Amniotic epithelial cell (primary cell): Measurements from ENCODE around the gene FAM171A2.
A peak's percentile ranks its signal among the peaks of the same experiment; 100 is the strongest.
"Not testable (repeated sequence)": the region's sequence is repeated elsewhere in the genome, so short reads cannot be mapped to it uniquely, and the experiment has no call there.

Experiments
- DNase-seq: peaks from one replicate; pipeline ENCODE4 v3.0.0-alpha.2; 2010; ENCODE audit warnings: low read depth

Gene FAM171A2

GRCh38 chr17:44344939-44345453 lies 18.7 kb downstream of the FAM171A2 start, which contains the start of gene GRN:
GRN (plus strand) TSS chr17:44345302; CDS start chr17:44349165, 3,863 bp downstream.
- DNase-seq = peak; percentile 99

- DNase-seq = no peak
Measured at GRCh38 chr17:44343510-44344209, 20.0 kb downstream of the FAM171A2 start.

GRCh38 chr17:44340553-44340952 lies 23.1 kb downstream of the FAM171A2 start:
- DNase-seq = not testable (repeated sequence)

GRCh38 chr17:44338702-44339101 lies 25.0 kb downstream of the FAM171A2 start:
- peak; percentile 55 for DNase-seq

GRCh38 chr17:44335968-44336367 lies 27.7 kb downstream of the FAM171A2 start:
- DNase-seq = no peak

- no peak for DNase-seq
Measured at GRCh38 chr17:44335564-44335963, 28.1 kb downstream of the FAM171A2 start.

GRCh38 chr17:44334727-44335126 lies 28.9 kb downstream of the FAM171A2 start:
- no peak for DNase-seq

- DNase-seq = no peak
Measured at GRCh38 chr17:44334315-44334714, 29.3 kb downstream of the FAM171A2 start.

- DNase-seq = no peak
Measured at GRCh38 chr17:44333371-44333770, 30.3 kb downstream of the FAM171A2 start.

- DNase-seq = peak; percentile 56
Measured at GRCh38 chr17:44331249-44331760, 32.3 kb downstream of the FAM171A2 start.

- DNase-seq = not testable (repeated sequence)
Measured at GRCh38 chr17:44330263-44330662, 33.4 kb downstream of the FAM171A2 start.

- not testable (repeated sequence) for DNase-seq
Measured at GRCh38 chr17:44329516-44329915, 34.1 kb downstream of the FAM171A2 start.

- DNase-seq = no peak
Measured at GRCh38 chr17:44327715-44328449, 35.8 kb downstream of the FAM171A2 start.

- peak; percentile 98 for DNase-seq
Measured at GRCh38 chr17:44326861-44327444, 36.7 kb downstream of the FAM171A2 start.

- DNase-seq = peak; percentile 90
Measured at GRCh38 chr17:44324571-44325275, 38.9 kb downstream of the FAM171A2 start, which contains the start of gene SLC25A39. SLC25A39 (minus strand) TSS chr17:44324823; CDS start chr17:44323562, 1,261 bp downstream.

GRCh38 chr17:44324092-44324570 lies 39.5 kb downstream of the FAM171A2 start:
- no peak for DNase-seq

GRCh38 chr17:44323359-44324091 lies 40.1 kb downstream of the FAM171A2 start:
- no peak for DNase-seq

GRCh38 chr17:44322236-44322895 lies 41.3 kb downstream of the FAM171A2 start:
- no peak for DNase-seq

GRCh38 chr17:44321246-44322120 lies 42.2 kb downstream of the FAM171A2 start:
- no peak for DNase-seq
